Mesenchymal stem cell (in vitro differentiated cells and primary cell): Measurements from ENCODE around the gene TMC7.

ENCODE experiments used
- DNase-seq: peaks from one replicate; pipeline ENCODE4 v3.0.0-alpha.2; 2013
- H2AFZ ChIP-seq: one replicate; pipeline ENCODE4 v1.6.1; 2013; ENCODE audit warnings: low read depth, mild to moderate bottlenecking, control low read depth, inconsistent platforms, low read length, moderate library complexity
- H2AK5ac ChIP-seq: 2 replicates; pipeline ENCODE4 v1.6.1; 2013; ENCODE audit warnings: low read length, moderate library complexity, mild to moderate bottlenecking, inconsistent platforms; ENCODE audit not compliant: severe bottlenecking
- H2BK120ac ChIP-seq: one replicate; pipeline ENCODE4 v1.6.1; 2013; ENCODE audit warnings: low read depth, mild to moderate bottlenecking, inconsistent platforms, low read length, moderate library complexity
- H2BK12ac ChIP-seq, 2 experiments: one replicate each; pipeline ENCODE4 v1.6.1; 2013; ENCODE audit warnings: inconsistent platforms in 2 of 2, low read length in 2 of 2, mild to moderate bottlenecking in 2 of 2, moderate library complexity in 2 of 2, control low read depth in 1 of 2
- H2BK15ac ChIP-seq: one replicate; pipeline ENCODE4 v1.6.1; 2013; ENCODE audit warnings: mild to moderate bottlenecking, low read depth, inconsistent platforms; ENCODE audit not compliant: poor library complexity, severe bottlenecking
- H2BK5ac ChIP-seq: 2 replicates; pipeline ENCODE4 v1.6.1; 2013; ENCODE audit warnings: low read depth, mild to moderate bottlenecking, low read length, control low read depth, inconsistent platforms; ENCODE audit not compliant: poor library complexity, severe bottlenecking
- H3K14ac ChIP-seq, 2 experiments: one replicate each; pipeline ENCODE4 v1.6.1; 2013; ENCODE audit warnings: inconsistent platforms in 2 of 2, low read length in 2 of 2, control low read depth in 1 of 2, mild to moderate bottlenecking in 1 of 2, moderate library complexity in 1 of 2
- H3K18ac ChIP-seq, 2 experiments: one replicate each; pipeline ENCODE4 v1.6.1; 2013; ENCODE audit warnings: inconsistent platforms in 2 of 2, low read length in 2 of 2, control low read depth in 1 of 2, low read depth in 1 of 2, mild to moderate bottlenecking in 1 of 2
- H3K23ac ChIP-seq, 2 experiments: one replicate each; pipeline ENCODE4 v1.6.1; 2013; ENCODE audit warnings: inconsistent platforms in 2 of 2, low read length in 2 of 2, mild to moderate bottlenecking in 2 of 2, moderate library complexity in 2 of 2, control low read depth in 1 of 2
- H3K27ac ChIP-seq: 2 replicates; pipeline ENCODE4 v1.5.1; 2013; ENCODE audit warnings: mild to moderate bottlenecking, moderate library complexity, low read length, control low read depth, inconsistent platforms; ENCODE audit not compliant: poor library complexity, severe bottlenecking
- H3K27me3 ChIP-seq, 2 experiments: 2 replicates each; pipeline versions ENCODE4 v1.6.1 to v1.7.0; 2013; ENCODE audit warnings: low read length in 2 of 2, mild to moderate bottlenecking in 2 of 2, moderate library complexity in 2 of 2, control low read depth in 1 of 2, inconsistent platforms in 1 of 2; ENCODE audit not compliant: control insufficient read depth in 1 of 2, insufficient read depth in 1 of 2
- H3K36me3 ChIP-seq, 2 experiments: 2 replicates each; pipeline versions ENCODE4 v1.6.1 to v1.7.0; 2013; ENCODE audit warnings: low read length in 2 of 2, control low read depth in 1 of 2, inconsistent platforms in 1 of 2, low read depth in 1 of 2, mild to moderate bottlenecking in 1 of 2; ENCODE audit not compliant: insufficient read depth in 2 of 2, control insufficient read depth in 1 of 2
- H3K4ac ChIP-seq, 2 experiments: one replicate each; pipeline ENCODE4 v1.6.1; 2013; ENCODE audit warnings: inconsistent platforms in 2 of 2, low read length in 2 of 2, mild to moderate bottlenecking in 2 of 2, moderate library complexity in 2 of 2, control low read depth in 1 of 2, low read depth in 1 of 2
- H3K4me1 ChIP-seq: 2 replicates; pipeline ENCODE4 v1.6.1; 2013; ENCODE audit warnings: low read depth, low read length, control low read depth; ENCODE audit not compliant: control insufficient read depth, insufficient read depth
- H3K4me2 ChIP-seq: 2 replicates; pipeline ENCODE4 v1.6.1; 2013; ENCODE audit warnings: low read length, mild to moderate bottlenecking, inconsistent platforms; ENCODE audit not compliant: poor library complexity, severe bottlenecking
- H3K4me3 ChIP-seq, 2 experiments: 2 replicates each; pipeline versions ENCODE4 v1.5.1 to v1.7.0; 2013; ENCODE audit warnings: low read length in 2 of 2, mild to moderate bottlenecking in 2 of 2, control low read depth in 1 of 2, low read depth in 1 of 2; ENCODE audit not compliant: insufficient read depth in 1 of 2
- H3K79me1 ChIP-seq: replicated peaks from 2 replicates; pipeline ENCODE4 v1.6.1; 2013; ENCODE audit warnings: mild to moderate bottlenecking, control low read depth, low read length, inconsistent platforms; ENCODE audit not compliant: poor library complexity, severe bottlenecking
- H3K9ac ChIP-seq: 2 replicates; pipeline ENCODE4 v1.7.0; 2013; ENCODE audit warnings: mild to moderate bottlenecking, low read length, moderate library complexity
- H3K9me3 ChIP-seq: 2 replicates; pipeline ENCODE4 v1.7.0; 2013; ENCODE audit warnings: mild to moderate bottlenecking, low read length; ENCODE audit not compliant: control insufficient read depth
- H4K8ac ChIP-seq: one replicate; pipeline ENCODE4 v1.6.1; 2013; ENCODE audit warnings: inconsistent platforms, mild to moderate bottlenecking, low read length, moderate library complexity
- H4K91ac ChIP-seq: one replicate; pipeline ENCODE4 v1.6.1; 2013; ENCODE audit warnings: mild to moderate bottlenecking, low read length, inconsistent platforms
- WGBS: methylation state at CpG from one replicate; pipeline ENCODE4 v1.1.7; 2013; ENCODE audit warnings: mixed read lengths; 5-methylcytosine and 5-hydroxymethylcytosine counted together

TMC7 gene

DNA sequence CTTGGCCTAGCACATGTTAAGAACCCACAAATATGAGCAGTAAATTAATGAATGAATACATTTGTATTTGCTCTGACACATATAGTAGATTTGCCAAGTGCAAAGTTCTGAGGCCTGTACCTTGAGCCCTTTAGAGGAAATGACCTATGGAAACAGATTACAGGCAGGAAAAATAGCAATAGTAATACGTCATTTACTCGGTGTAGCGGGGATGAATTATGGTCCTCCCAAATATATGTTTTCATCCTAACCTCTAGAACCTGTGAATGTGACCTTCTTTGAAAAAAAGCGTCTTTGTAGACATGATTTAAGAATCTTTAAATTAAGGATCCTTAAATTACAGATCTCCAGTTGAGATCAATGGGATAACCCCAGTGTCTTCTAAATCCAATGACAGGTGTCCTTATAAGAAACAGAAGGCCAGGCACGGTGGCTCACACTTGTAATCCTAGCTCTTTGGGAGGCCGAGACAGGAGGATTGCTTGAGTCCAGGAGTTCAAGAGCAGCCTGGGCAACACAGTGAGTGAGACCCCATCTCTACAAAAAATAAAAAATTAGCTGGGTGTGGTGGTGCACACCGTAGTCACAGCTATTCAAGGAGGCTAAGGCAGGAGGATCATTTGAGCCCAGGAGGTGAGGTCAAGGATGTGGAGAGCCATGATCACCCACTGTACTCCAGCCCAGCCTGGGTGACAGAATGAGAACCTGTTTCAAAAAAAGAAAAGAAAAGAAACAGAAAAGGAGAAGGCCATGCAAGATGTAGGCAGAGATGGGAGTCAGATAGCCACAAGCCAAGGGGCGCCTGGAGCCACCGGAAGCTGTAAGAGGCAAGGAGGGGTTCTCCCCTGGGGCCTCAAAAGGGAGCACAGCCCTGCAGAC lies 124.9 kb downstream of the TMC7 start:
- no peak overlapping the region for H4K91ac ChIP-seq
- peak overlapping the region; percentile 95 for H3K27ac ChIP-seq
- no peak overlapping the region for H3K18ac ChIP-seq
- H3K4ac ChIP-seq: no peak overlapping the region
- H2BK5ac ChIP-seq: no peak overlapping the region
- H2AK5ac ChIP-seq: peak overlapping the region; percentile 33
- H3K9ac ChIP-seq: no peak overlapping the region
- H3K4me2 ChIP-seq: no peak overlapping the region
- no peak overlapping the region for H2AFZ ChIP-seq
- no peaks in the 10 kb centered on the region for H3K9me3 ChIP-seq
- no peaks in the 10 kb centered on the region for H3K27me3 ChIP-seq
- no peaks in the 10 kb centered on the region for H3K79me1 ChIP-seq
- WGBS: 98% methylated on average over 5 of the region's 9 CpGs
- H4K8ac ChIP-seq: no peak overlapping the region
- H3K4me1 ChIP-seq: peaks cover 30% of the 10 kb centered on the region
- no peaks in the 10 kb centered on the region for H3K36me3 ChIP-seq
- DNase-seq: no peak
- no peak overlapping the region for H2BK120ac ChIP-seq
- no peak overlapping the region for H3K23ac ChIP-seq
- no peak overlapping the region for H2BK12ac ChIP-seq
- no peak overlapping the region for H2BK15ac ChIP-seq
- no peak overlapping the region for H3K4me3 ChIP-seq
- no peak overlapping the region for H3K14ac ChIP-seq

DNA sequence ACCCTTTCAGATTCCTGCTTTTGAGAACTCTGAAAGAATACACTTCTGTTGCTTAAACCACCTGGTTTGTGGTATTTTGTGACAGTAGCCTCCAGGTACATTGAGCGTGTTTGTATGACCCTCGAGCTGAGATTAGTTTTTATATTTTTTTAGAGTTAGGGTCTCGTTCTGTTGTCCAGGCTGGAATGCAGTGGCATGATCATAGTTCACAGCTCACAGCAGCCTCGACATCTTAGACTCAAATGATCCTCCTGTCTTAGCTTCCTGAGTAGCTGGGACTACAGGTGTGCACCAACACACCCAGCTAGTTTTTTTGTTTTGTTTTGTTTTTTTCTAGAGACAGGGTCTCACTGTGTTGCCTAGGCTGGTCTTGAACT lies 125.5 kb downstream of the TMC7 start:
- H3K27ac ChIP-seq: no peak overlapping the region
- no peaks in the 10 kb centered on the region for H3K9me3 ChIP-seq
- H2BK12ac ChIP-seq: no peak overlapping the region
- DNase-seq: no peak
- H3K27me3 ChIP-seq: no peaks in the 10 kb centered on the region
- no peak overlapping the region for H2BK15ac ChIP-seq
- no peak overlapping the region for H3K23ac ChIP-seq
- H2BK5ac ChIP-seq: no peak overlapping the region
- H3K4ac ChIP-seq: no peak overlapping the region
- H3K9ac ChIP-seq: no peak overlapping the region
- H3K36me3 ChIP-seq: no peaks in the 10 kb centered on the region
- whole genome bisulfite sequencing: 83% methylated on average over 4 of the region's 4 CpGs
- peaks cover 29% of the 10 kb centered on the region for H3K4me1 ChIP-seq
- no peak overlapping the region for H3K4me3 ChIP-seq
- H3K14ac ChIP-seq: no peak overlapping the region
- no peak overlapping the region for H4K8ac ChIP-seq
- H3K18ac ChIP-seq: no peak overlapping the region
- H2BK120ac ChIP-seq: no peak overlapping the region
- no peaks in the 10 kb centered on the region for H3K79me1 ChIP-seq
- H2AK5ac ChIP-seq: peak overlapping the region; percentile 33
- H4K91ac ChIP-seq: no peak overlapping the region
- no peak overlapping the region for H3K4me2 ChIP-seq
- H2AFZ ChIP-seq: no peak overlapping the region

DNA sequence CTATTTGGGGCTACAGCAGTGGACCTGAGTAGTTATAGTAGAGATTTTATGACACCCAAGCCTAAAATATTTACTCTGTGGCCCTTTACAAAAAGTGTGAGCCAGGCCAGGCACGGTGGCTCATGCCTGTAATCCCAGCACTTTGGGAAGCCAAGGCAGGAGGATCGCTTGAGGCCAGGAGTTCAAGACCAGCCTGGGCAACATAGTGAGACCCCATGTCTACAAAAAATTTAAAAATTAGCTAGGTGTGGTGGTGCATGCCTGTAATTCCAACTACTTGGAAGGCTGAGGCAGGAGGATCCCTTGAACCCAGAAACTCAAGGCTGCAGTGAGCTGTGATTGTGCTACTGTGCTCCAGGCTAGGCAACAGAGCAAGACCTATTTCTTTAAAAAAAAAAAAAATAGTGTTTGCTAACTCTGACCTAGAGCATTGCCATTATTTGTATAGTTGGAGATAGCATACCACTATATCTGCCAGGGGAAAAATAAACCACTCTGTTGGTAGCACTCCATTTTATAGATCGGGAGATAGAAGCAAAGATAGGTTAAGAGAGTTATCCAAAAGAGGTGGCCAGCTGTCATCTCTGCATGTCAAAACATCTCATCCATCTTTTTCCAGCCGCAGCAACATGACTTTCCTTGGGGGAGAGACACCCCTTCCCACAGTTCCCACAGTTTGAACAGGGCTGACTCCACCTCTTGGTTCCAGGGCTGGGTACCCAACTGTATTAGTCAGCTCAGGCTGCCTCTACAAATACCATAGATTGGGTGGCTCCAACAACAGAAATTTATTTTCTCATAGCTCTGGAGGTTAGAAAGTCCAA lies 127.0 kb downstream of the TMC7 start:
- DNase-seq: no peak
- Histone ChIP-seq H4K8ac (no peak overlapping the region), H3K23ac (no peak overlapping the region), H3K9ac (no peak overlapping the region), H3K4ac (no peak overlapping the region), H3K27me3 (no peaks in the 10 kb centered on the region), H2BK120ac (no peak overlapping the region), H2BK12ac (no peak overlapping the region), H3K4me1 (peaks cover 36% of the 10 kb centered on the region), H3K79me1 (no peaks in the 10 kb centered on the region), H2AK5ac (peak overlapping the region; percentile 72), H2AFZ (no peak overlapping the region), H3K18ac (peak overlapping the region in 1 of 2 experiments; percentile 29), H2BK5ac (no peak overlapping the region), H3K27ac (no peak overlapping the region), H3K14ac (no peak overlapping the region), H3K9me3 (no peaks in the 10 kb centered on the region), H3K4me2 (no peak overlapping the region), H3K4me3 (no peak overlapping the region), H4K91ac (no peak overlapping the region), H3K36me3 (peaks cover 7 to 10% of the 10 kb centered on the region in 2 experiments), H2BK15ac (no peak overlapping the region)
- WGBS: 86% methylated on average over 4 of the region's 4 CpGs

DNA sequence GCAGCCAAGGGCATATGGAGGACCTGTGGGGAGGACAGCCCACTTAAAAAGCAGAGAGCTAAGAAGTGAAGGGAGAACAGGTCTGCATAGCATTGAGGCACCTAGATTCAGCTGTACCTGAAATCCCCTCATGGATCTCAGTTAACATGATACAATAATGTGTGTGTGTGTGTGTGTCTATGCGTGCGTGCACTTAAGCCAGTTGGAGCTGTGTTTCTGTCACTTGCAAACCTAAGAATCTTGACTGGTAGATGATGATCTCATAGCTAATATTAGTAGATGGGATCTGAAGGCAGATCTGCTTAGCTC lies 128.3 kb downstream of the TMC7 start:
- no peak overlapping the region for H3K4me2 ChIP-seq
- no peak overlapping the region for H3K9ac ChIP-seq
- no peak for DNase-seq
- no peak overlapping the region for H2BK15ac ChIP-seq
- no peak overlapping the region for H2AFZ ChIP-seq
- H4K8ac ChIP-seq: no peak overlapping the region
- no peak overlapping the region for H2AK5ac ChIP-seq
- peak overlapping the region in 1 of 2 experiments; percentile 15 for H3K18ac ChIP-seq
- no peak overlapping the region for H2BK5ac ChIP-seq
- H3K4me1 ChIP-seq: peaks cover 35% of the 10 kb centered on the region
- no peak overlapping the region for H3K4ac ChIP-seq
- H2BK12ac ChIP-seq: no peak overlapping the region
- H3K79me1 ChIP-seq: no peaks in the 10 kb centered on the region
- no peak overlapping the region for H3K14ac ChIP-seq
- no peak overlapping the region for H3K23ac ChIP-seq
- H3K9me3 ChIP-seq: no peaks in the 10 kb centered on the region
- no peak overlapping the region for H2BK120ac ChIP-seq
- H4K91ac ChIP-seq: no peak overlapping the region
- H3K36me3 ChIP-seq: peaks cover 13 to 20% of the 10 kb centered on the region in 2 experiments
- H3K27me3 ChIP-seq: no peaks in the 10 kb centered on the region
- H3K4me3 ChIP-seq: no peak overlapping the region
- WGBS: 95% methylated on average over 2 of the region's 2 CpGs
- no peak overlapping the region for H3K27ac ChIP-seq
